Measurements from ENCODE around the gene FABP7.

Gene FABP7

GRCh38 chr6:122760330-122760729 is 19.2 kb upstream of the FABP7 start:
- no peak for DNase-seq

- no peak for DNase-seq
Observed at GRCh38 chr6:122766256-122766655, 13.3 kb upstream of the FABP7 start.

GRCh38 chr6:122770835-122771601 is 8.5 kb upstream of the FABP7 start:
- no peak for DNase-seq

DNA sequence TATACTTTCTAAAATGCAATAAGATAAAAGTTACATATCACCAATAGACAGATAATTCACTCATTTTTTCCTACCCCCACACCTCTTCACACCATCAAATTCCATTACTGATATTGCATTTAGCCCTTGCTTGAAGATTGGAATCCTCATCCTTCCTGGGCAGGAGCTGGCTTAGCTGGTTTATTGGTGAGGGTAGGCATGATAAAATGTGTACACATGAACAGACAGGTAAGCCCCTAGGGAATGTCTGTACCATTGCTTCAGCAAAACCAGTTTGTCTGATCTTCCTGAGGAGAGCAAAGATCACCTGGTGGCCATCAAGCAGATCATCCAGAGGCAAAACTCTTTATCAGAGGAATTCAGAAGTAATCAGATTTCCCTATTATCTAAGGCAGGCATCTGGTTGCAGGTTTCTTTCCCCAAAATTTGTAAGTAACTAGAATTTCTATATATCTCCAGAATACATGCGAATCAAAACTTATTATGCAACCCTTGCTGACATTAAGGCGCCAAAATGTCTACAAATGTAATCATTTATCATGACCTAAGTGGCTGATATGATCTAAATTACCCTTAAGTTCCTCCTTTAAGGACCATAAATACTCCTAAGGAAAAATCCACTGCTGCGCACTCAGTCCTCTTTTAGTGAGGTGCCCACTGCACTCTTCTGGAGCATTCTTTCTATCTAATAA is 6.6 kb upstream of the FABP7 start:
- DNase-seq: no peak

GRCh38 chr6:122775975-122776374 is 3.5 kb upstream of the FABP7 start:
- DNase-seq: no peak

DNA sequence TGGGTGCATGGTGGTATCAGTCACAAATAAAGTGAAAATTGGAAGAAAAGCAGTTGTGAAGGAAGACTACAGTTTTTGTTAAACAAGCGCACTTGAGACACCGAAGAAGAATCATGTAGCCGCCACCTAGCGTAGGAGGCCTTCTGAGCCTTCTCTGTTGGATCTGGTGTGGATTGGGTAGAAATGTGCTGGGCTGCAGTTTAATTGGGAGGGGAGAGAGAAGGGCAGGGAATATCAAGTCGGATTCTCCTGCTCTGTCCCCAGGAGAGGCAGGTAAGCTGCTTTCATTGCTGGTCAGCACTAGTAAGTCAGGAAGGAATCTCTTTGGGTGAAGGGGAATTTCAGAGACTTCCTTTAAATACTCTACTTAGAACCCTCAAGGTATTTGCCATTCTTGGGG is 1.2 kb upstream of the FABP7 start:
- no peak for DNase-seq

GRCh38 chr6:122778985-122779661 is 393 bp upstream of the FABP7 start:
- no peak for DNase-seq

GRCh38 chr6:122780114-122780513 is 598 bp downstream of the FABP7 start:
- no peak for DNase-seq

- no peak for DNase-seq
Observed at GRCh38 chr6:122781716-122782115, 2.2 kb downstream of the FABP7 start.

- DNase-seq: no peak
Observed at GRCh38 chr6:122783401-122783800, 3.9 kb downstream of the FABP7 start.

- DNase-seq: no peak
Observed at GRCh38 chr6:122785891-122786290, 6.4 kb downstream of the FABP7 start.

- DNase-seq: no peak
Observed at GRCh38 chr6:122787721-122788120, 8.2 kb downstream of the FABP7 start.

DNA sequence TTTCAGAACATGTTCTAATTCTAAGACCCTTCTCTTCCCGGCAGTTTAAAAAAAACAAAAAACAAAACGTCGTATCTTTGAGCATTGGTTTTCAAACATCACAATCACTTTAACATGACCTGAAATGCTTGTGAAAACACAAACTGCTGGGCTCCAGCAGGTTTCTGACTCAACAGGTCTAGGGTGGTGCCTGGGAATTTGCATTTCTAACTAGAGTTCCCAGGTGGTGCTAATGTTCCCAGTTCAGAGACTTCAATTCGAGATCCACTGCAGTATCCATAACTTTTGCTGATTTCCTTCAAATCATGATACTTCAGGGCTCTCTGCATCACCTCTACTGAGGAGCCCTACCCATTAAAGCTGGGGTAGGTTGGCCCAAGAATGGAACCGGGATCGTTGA is 8.7 kb downstream of the FABP7 start:
- no peak for DNase-seq

DNA sequence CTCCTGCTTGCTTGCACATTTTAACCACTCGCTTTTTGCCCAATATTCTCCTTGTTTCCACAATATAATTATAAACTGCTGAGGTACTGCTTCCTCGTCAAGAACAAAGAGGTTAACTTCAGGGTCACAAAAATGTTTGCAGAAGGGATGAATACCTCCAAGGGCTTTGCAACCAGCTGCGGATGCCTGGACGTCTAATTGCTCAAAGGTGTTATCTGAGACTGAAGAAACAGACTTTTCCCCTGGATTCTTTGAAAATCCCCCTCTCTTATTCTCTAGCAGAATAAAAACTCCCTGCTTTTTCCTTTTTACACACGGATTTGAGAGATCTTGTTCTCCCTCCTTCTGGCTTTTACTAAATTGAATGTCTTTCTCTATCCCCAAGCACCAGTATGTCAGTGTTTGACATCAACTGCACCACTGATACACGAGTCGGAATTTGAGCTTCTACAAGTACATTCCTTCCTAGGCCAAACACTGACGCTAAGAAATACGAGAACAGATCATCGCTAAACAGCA is 9.2 kb downstream of the FABP7 start:
- DNase-seq: no peak

GRCh38 chr6:122789182-122790027 is 9.9 kb downstream of the FABP7 start, which contains the start of gene SMPDL3A:
SMPDL3A (plus strand) TSS chr6:122789258; CDS start chr6:122789347, 89 bp downstream.
- peak; percentile 6 for DNase-seq

- no peak for DNase-seq
Observed at GRCh38 chr6:122790028-122790422, 10.5 kb downstream of the FABP7 start.

DNA sequence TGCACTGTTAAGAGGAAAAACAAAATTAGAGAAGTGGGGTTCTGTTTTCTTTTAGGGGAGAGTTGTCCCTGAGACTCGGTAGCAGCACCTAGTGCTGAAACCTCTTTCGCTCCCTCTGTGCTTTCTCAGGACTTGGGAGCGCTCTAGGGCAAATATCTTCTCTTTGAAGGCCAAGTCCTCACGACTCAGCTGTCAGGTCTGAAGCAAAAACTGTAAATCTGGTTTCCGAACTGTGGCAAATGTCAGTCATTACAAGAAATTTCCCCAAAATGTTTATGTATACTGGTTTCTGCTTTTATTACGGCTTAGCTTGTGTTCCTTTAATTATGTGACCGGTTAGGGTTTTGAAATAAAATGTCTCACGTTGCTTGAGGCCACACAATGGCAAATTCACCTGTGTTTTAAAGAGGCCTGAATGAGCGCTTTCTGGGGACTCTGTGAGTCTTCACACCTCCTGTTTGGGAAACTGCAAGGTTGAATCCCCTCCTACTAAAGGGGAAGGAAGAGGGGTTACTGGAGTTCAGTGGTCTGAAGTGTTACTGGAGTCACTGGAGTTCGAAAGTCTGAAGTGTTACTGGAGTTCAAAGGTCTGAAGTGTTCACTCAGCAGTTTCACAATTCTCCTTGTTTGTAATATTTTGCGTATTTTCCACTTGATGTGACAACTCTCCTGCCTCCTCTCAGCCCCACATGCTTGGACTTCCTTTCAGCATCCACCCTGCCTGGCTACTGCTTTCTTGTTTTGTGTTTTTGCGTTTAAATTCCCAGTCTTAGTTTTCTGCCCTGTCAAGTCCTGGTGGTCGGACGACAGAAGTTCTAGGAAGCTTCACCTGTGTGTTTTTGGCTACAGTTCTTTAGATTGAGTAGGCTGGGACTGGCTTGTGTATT is 11.2 kb downstream of the FABP7 start:
- DNase-seq: no peak

GRCh38 chr6:122791310-122791679 is 11.8 kb downstream of the FABP7 start:
- no peak for DNase-seq

DNA sequence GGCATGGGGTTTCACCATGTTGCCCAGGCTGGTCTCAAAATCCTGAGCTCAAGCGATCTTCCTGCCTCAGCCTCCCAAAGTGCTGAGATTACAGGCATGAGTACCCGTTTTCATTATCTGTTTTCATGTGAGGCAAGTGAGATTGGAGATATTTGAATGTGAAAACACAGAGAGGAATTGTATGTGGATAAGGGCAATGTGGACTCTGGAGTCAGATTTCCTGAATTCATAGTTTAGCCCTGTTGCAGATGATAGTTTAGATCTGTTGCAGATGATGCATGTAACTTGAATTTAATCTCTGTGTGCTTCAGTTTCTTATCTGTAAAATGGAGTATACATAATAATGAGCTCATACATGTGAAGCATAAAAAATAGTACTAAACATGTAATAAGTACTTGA is 13.2 kb downstream of the FABP7 start:
- DNase-seq: no peak

GRCh38 chr6:122797537-122797936 is 18.0 kb downstream of the FABP7 start:
- DNase-seq: no peak

- DNase-seq: no peak
Observed at GRCh38 chr6:122798099-122798641, 18.7 kb downstream of the FABP7 start.
